ENCODE data around the gene KRTAP24-1.

KRTAP24-1 gene

GRCh38 chr21:30282850-30283249, at the start of gene KRTAP24-1:
Gene KRTAP24-1 (minus strand): TSS chr21:30282950. CDS start chr21:30282932, 18 bp downstream.
- no peaks in the 10 kb centered on the region for H3K4me1 ChIP-seq (ENCODE audit: control insufficient read depth in 2 of 2, insufficient read depth in 2 of 2, low read length in 2 of 2)
- H3K9ac ChIP-seq (ENCODE audit: low read depth in 1 of 2, low read length in 2 of 2) = no peak within 1 kb of the TSS
- no peak within 1 kb of the TSS for H3K27ac ChIP-seq (ENCODE audit: low read depth in 2 of 2, low read length in 2 of 2)
- H3K36me3 ChIP-seq (ENCODE audit: control insufficient read depth in 2 of 2, insufficient read depth in 2 of 2, low read length in 2 of 2) = no peaks in the 10 kb centered on the region
- H3K27me3 ChIP-seq (ENCODE audit: control insufficient read depth in 2 of 2, insufficient read depth in 2 of 2, low read length in 2 of 2) = no peaks in the 10 kb centered on the region
- no peaks in the 10 kb centered on the region for H3K9me3 ChIP-seq (ENCODE audit: control insufficient read depth in 2 of 2, low read length in 2 of 2)
- H3K4me3 ChIP-seq (ENCODE audit: low read length in 2 of 2) = no peak within 1 kb of the TSS

GRCh38 chr21:30329203-30329875, 46.6 kb upstream of the KRTAP24-1 start:
- no peak overlapping the region for H3K27ac ChIP-seq (ENCODE audit: low read depth in 2 of 2, low read length in 2 of 2)
- no peaks in the 10 kb centered on the region for H3K36me3 ChIP-seq (ENCODE audit: control insufficient read depth in 2 of 2, insufficient read depth in 2 of 2, low read length in 2 of 2)
- H3K4me1 ChIP-seq (ENCODE audit: control insufficient read depth in 2 of 2, insufficient read depth in 2 of 2, low read length in 2 of 2) = no peaks in the 10 kb centered on the region
- no peak overlapping the region for H3K9ac ChIP-seq (ENCODE audit: low read depth in 1 of 2, low read length in 2 of 2)
- no peaks in the 10 kb centered on the region for H3K27me3 ChIP-seq (ENCODE audit: control insufficient read depth in 2 of 2, insufficient read depth in 2 of 2, low read length in 2 of 2)
- peaks cover 0 to 7% of the 10 kb centered on the region in 2 donors for H3K9me3 ChIP-seq (ENCODE audit: control insufficient read depth in 2 of 2, low read length in 2 of 2)
- no peak overlapping the region for H3K4me3 ChIP-seq (ENCODE audit: low read length in 2 of 2)

- no peak overlapping the region for H3K9ac ChIP-seq (ENCODE audit: low read depth in 1 of 2, low read length in 2 of 2)
- no peaks in the 10 kb centered on the region for H3K36me3 ChIP-seq (ENCODE audit: control insufficient read depth in 2 of 2, insufficient read depth in 2 of 2, low read length in 2 of 2)
- H3K4me1 ChIP-seq (ENCODE audit: control insufficient read depth in 2 of 2, insufficient read depth in 2 of 2, low read length in 2 of 2) = no peaks in the 10 kb centered on the region
- H3K27ac ChIP-seq (ENCODE audit: low read depth in 2 of 2, low read length in 2 of 2) = no peak overlapping the region
- H3K9me3 ChIP-seq (ENCODE audit: control insufficient read depth in 2 of 2, low read length in 2 of 2) = peaks cover 0 to 7% of the 10 kb centered on the region in 2 donors
- H3K27me3 ChIP-seq (ENCODE audit: control insufficient read depth in 2 of 2, insufficient read depth in 2 of 2, low read length in 2 of 2) = no peaks in the 10 kb centered on the region
- no peak overlapping the region for H3K4me3 ChIP-seq (ENCODE audit: low read length in 2 of 2)
These were observed 43.6 kb upstream of the KRTAP24-1 start for GRCh38 chr21:30326390-30326789.

DNA sequence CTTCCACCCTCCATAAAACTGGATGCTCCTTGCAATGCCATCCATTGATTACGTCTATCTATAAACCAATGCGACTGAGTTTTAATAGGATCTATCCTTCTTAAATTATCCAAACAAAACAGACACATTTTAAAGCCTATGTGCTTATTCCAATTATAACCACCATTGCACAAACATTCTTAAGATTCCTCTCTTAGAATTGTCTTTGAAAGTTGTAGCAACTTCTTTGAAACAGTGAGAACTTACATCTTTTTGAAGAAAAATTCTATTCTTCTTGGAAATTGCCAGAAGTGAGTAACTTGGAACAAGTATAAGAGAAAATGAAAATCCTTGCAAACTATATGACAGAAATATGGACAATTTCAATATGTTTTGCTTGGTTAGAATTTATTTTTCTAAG, 37.5 kb upstream of the KRTAP24-1 start, which contains the start of gene KRTAP26-1:
Gene KRTAP26-1, minus strand, starts transcription at position 101 of the 400 bp plus-strand sequence. CDS start 280 bp downstream, outside the sequence.
- no peaks in the 10 kb centered on the region for H3K9me3 ChIP-seq (ENCODE audit: control insufficient read depth in 2 of 2, low read length in 2 of 2)
- no peak within 1 kb of the TSS for H3K27ac ChIP-seq (ENCODE audit: low read depth in 2 of 2, low read length in 2 of 2)
- no peaks in the 10 kb centered on the region for H3K27me3 ChIP-seq (ENCODE audit: control insufficient read depth in 2 of 2, insufficient read depth in 2 of 2, low read length in 2 of 2)
- H3K9ac ChIP-seq (ENCODE audit: low read depth in 1 of 2, low read length in 2 of 2) = no peak within 1 kb of the TSS
- no peaks in the 10 kb centered on the region for H3K36me3 ChIP-seq (ENCODE audit: control insufficient read depth in 2 of 2, insufficient read depth in 2 of 2, low read length in 2 of 2)
- H3K4me1 ChIP-seq (ENCODE audit: control insufficient read depth in 2 of 2, insufficient read depth in 2 of 2, low read length in 2 of 2) = no peaks in the 10 kb centered on the region
- no peak within 1 kb of the TSS for H3K4me3 ChIP-seq (ENCODE audit: low read length in 2 of 2)

DNA sequence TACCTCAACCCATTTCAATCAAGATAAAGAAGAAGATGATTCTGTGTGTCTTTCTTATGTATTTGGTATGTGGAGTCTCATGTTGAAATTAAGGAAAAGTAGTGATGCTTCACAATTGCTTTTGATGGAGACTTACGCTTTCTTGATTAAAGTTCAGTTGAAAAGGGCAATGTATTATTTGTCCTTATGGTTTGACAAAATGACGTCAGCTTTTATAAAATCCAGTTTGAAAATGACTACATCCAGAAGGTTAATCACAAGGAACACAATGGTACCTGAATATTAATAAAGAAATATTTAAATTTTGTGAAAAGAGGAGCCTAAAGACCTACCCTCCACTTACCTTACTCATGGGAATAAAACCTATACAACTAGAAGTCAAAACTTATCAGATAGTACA, 33.0 kb upstream of the KRTAP24-1 start:
- H3K4me1 ChIP-seq (ENCODE audit: control insufficient read depth in 2 of 2, insufficient read depth in 2 of 2, low read length in 2 of 2) = no peaks in the 10 kb centered on the region
- no peaks in the 10 kb centered on the region for H3K27me3 ChIP-seq (ENCODE audit: control insufficient read depth in 2 of 2, insufficient read depth in 2 of 2, low read length in 2 of 2)
- H3K9ac ChIP-seq (ENCODE audit: low read depth in 1 of 2, low read length in 2 of 2) = no peak overlapping the region
- no peak overlapping the region for H3K27ac ChIP-seq (ENCODE audit: low read depth in 2 of 2, low read length in 2 of 2)
- no peaks in the 10 kb centered on the region for H3K9me3 ChIP-seq (ENCODE audit: control insufficient read depth in 2 of 2, low read length in 2 of 2)
- H3K4me3 ChIP-seq (ENCODE audit: low read length in 2 of 2) = no peak overlapping the region
- H3K36me3 ChIP-seq (ENCODE audit: control insufficient read depth in 2 of 2, insufficient read depth in 2 of 2, low read length in 2 of 2) = no peaks in the 10 kb centered on the region

DNA sequence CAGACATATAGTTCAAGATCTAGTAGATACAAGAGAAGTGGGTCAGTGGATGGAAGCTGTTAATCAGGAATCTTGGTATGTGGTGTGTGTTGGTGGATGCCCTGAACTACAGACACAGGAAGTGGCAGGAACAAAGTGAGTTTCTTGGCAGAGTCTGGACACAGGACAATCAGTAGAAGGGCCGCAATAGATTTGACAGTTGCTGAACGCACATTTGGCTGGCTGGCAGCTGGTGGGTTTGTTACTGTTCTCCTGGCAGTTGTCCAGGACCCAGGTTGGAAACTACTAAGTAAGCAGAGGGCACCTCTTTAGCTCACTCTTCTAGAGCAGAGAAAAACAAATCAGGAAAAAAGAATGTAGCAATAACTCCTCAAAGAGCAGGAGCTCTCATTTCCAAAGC, 24.1 kb upstream of the KRTAP24-1 start:
- no peaks in the 10 kb centered on the region for H3K27me3 ChIP-seq (ENCODE audit: control insufficient read depth in 2 of 2, insufficient read depth in 2 of 2, low read length in 2 of 2)
- H3K9me3 ChIP-seq (ENCODE audit: control insufficient read depth in 2 of 2, low read length in 2 of 2) = no peaks in the 10 kb centered on the region
- H3K36me3 ChIP-seq (ENCODE audit: control insufficient read depth in 2 of 2, insufficient read depth in 2 of 2, low read length in 2 of 2) = no peaks in the 10 kb centered on the region
- H3K9ac ChIP-seq (ENCODE audit: low read depth in 1 of 2, low read length in 2 of 2) = no peak overlapping the region
- no peak overlapping the region for H3K4me3 ChIP-seq (ENCODE audit: low read length in 2 of 2)
- no peak overlapping the region for H3K27ac ChIP-seq (ENCODE audit: low read depth in 2 of 2, low read length in 2 of 2)
- H3K4me1 ChIP-seq (ENCODE audit: control insufficient read depth in 2 of 2, insufficient read depth in 2 of 2, low read length in 2 of 2) = no peaks in the 10 kb centered on the region

DNA sequence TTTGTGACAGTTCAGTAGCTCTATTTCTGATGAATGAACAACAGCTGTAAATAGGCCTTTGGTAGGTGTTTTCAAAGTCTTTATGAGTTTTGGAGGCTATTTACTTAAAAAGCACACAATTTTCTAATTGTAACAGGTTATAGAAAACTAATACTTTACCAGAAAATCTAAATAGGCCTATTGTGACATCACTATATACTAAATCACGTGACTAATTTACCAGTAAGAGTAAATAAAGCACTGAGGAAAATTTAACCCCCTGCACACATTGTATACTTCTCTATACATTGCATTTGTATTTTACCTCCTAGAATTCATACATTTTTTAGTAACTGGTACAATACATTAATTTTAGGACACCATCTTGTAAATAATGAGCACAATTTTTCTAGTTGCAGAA, 22.4 kb upstream of the KRTAP24-1 start:
- Histone ChIP-seq H3K9me3 (ENCODE audit: control insufficient read depth in 2 of 2, low read length in 2 of 2) (no peaks in the 10 kb centered on the region), H3K27me3 (ENCODE audit: control insufficient read depth in 2 of 2, insufficient read depth in 2 of 2, low read length in 2 of 2) (no peaks in the 10 kb centered on the region), H3K4me1 (ENCODE audit: control insufficient read depth in 2 of 2, insufficient read depth in 2 of 2, low read length in 2 of 2) (no peaks in the 10 kb centered on the region), H3K27ac (ENCODE audit: low read depth in 2 of 2, low read length in 2 of 2) (no peak overlapping the region), H3K9ac (ENCODE audit: low read depth in 1 of 2, low read length in 2 of 2) (no peak overlapping the region), H3K4me3 (ENCODE audit: low read length in 2 of 2) (no peak overlapping the region), H3K36me3 (ENCODE audit: control insufficient read depth in 2 of 2, insufficient read depth in 2 of 2, low read length in 2 of 2) (no peaks in the 10 kb centered on the region)

DNA sequence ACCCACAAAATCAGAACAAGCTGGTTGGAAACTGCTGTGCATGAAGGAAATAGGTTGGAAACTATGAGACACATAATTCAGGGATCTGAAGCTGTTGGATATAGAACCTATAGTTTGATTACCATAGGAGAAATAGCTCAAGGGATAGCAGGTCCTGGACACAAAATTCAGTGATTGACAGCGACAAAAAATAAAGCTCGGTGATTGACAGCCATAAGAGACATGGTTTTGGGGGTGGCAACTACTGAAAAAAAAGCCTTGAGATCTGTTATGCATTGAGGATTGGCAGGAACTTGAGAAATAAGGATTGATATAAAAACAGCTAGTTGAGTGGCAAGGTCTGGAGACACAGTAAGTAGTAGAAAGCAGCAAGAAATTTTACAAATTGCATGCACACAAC, 6.5 kb upstream of the KRTAP24-1 start, which contains the start of gene KRTAP25-1:
Gene KRTAP25-1, minus strand, starts transcription at position 300 of the 400 bp plus-strand sequence. Its CDS starts 24 bp downstream, at position 276.
- Histone ChIP-seq H3K4me1 (ENCODE audit: control insufficient read depth in 2 of 2, insufficient read depth in 2 of 2, low read length in 2 of 2) (no peaks in the 10 kb centered on the region), H3K36me3 (ENCODE audit: control insufficient read depth in 2 of 2, insufficient read depth in 2 of 2, low read length in 2 of 2) (no peaks in the 10 kb centered on the region), H3K27ac (ENCODE audit: low read depth in 2 of 2, low read length in 2 of 2) (no peak within 1 kb of the TSS), H3K9ac (ENCODE audit: low read depth in 1 of 2, low read length in 2 of 2) (no peak within 1 kb of the TSS), H3K9me3 (ENCODE audit: control insufficient read depth in 2 of 2, low read length in 2 of 2) (no peaks in the 10 kb centered on the region), H3K4me3 (ENCODE audit: low read length in 2 of 2) (no peak within 1 kb of the TSS), H3K27me3 (ENCODE audit: control insufficient read depth in 2 of 2, insufficient read depth in 2 of 2, low read length in 2 of 2) (no peaks in the 10 kb centered on the region)

GRCh38 chr21:30271611-30272010, 11.1 kb downstream of the KRTAP24-1 start:
- no peak overlapping the region for H3K27ac ChIP-seq (ENCODE audit: low read depth in 2 of 2, low read length in 2 of 2)
- H3K9ac ChIP-seq (ENCODE audit: low read depth in 1 of 2, low read length in 2 of 2) = no peak overlapping the region
- H3K4me3 ChIP-seq (ENCODE audit: low read length in 2 of 2) = no peak overlapping the region
- H3K36me3 ChIP-seq (ENCODE audit: control insufficient read depth in 2 of 2, insufficient read depth in 2 of 2, low read length in 2 of 2) = no peaks in the 10 kb centered on the region
- no peaks in the 10 kb centered on the region for H3K9me3 ChIP-seq (ENCODE audit: control insufficient read depth in 2 of 2, low read length in 2 of 2)
- no peaks in the 10 kb centered on the region for H3K27me3 ChIP-seq (ENCODE audit: control insufficient read depth in 2 of 2, insufficient read depth in 2 of 2, low read length in 2 of 2)
- H3K4me1 ChIP-seq (ENCODE audit: control insufficient read depth in 2 of 2, insufficient read depth in 2 of 2, low read length in 2 of 2) = peaks cover 0 to 7% of the 10 kb centered on the region in 2 donors

DNA sequence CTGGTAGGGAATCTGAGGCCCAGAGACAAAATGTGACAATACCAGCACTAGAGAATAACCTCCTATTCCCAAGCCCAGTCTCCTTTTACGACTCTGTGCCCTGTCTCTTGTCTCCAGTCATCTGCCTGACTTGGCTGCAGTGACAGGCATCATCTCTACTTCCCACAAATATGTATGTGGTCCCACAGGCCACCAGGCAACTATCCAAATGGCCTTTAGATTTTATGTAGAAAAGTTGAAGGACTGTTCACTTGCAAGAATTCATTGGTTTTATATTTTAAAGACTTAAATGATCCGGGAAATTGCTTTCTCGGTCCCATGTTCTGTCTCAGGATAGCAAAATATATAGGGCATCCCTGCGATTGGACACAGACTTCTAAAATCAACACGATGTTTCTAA, 11.6 kb downstream of the KRTAP24-1 start:
- no peak overlapping the region for H3K9ac ChIP-seq (ENCODE audit: low read depth in 1 of 2, low read length in 2 of 2)
- H3K36me3 ChIP-seq (ENCODE audit: control insufficient read depth in 2 of 2, insufficient read depth in 2 of 2, low read length in 2 of 2) = no peaks in the 10 kb centered on the region
- H3K27me3 ChIP-seq (ENCODE audit: control insufficient read depth in 2 of 2, insufficient read depth in 2 of 2, low read length in 2 of 2) = no peaks in the 10 kb centered on the region
- H3K4me1 ChIP-seq (ENCODE audit: control insufficient read depth in 2 of 2, insufficient read depth in 2 of 2, low read length in 2 of 2) = peaks cover 0 to 7% of the 10 kb centered on the region in 2 donors
- H3K9me3 ChIP-seq (ENCODE audit: control insufficient read depth in 2 of 2, low read length in 2 of 2) = no peaks in the 10 kb centered on the region
- no peak overlapping the region for H3K27ac ChIP-seq (ENCODE audit: low read depth in 2 of 2, low read length in 2 of 2)
- no peak overlapping the region for H3K4me3 ChIP-seq (ENCODE audit: low read length in 2 of 2)

All from mucosa of rectum (tissue), 2 donors.